GM18951 (cell line): ENCODE data around the gene RMND5B.
"Not testable (repeated sequence)": the region's sequence is repeated elsewhere in the genome, so short reads cannot be mapped to it uniquely, and the experiment has no call there.

Experiments
- POLR2A ChIP-seq: IDR thresholded peaks from 4 replicates; pipeline ENCODE4 v1.6.1; 2011; ENCODE audit warnings: mild to moderate bottlenecking; ENCODE audit not compliant: insufficient read length, insufficient read depth; ENCODE audit errors: extremely low read depth
- in situ Hi-C: fragments of 300-500 bp; cut with MboI; formaldehyde crosslinking; loops from one replicate; pipeline ENCODE4 v1.12.0; 2022; ENCODE audit warnings: low sequenced_read_pairs, mixed read lengths, inconsistent platforms; ENCODE audit not compliant: unreplicated experiment

Gene RMND5B

GRCh38 chr5:178182158-178182876, 51.5 kb downstream of the RMND5B start:
- no peak for TF ChIP-seq POLR2A
- in situ Hi-C loops = no loop called here

DNA sequence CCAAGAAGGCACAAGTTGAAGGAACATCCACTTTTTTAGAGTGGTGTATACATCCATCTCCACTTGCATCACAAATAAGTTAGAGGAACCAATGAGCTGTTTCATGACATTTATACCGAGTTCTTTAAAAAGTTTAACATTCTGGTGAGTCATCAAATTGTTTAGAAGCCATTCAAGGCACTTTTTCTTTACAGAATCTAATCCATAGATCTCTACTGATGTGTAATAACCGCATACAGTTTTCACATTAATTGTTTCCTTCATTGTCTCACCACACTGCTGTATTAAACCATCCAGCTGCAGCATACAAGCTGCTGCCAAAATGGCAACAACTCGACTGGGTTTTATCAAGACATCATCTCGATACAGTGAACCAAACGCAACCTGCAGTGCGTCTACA, 55.6 kb downstream of the RMND5B start:
- in situ Hi-C loops = no loop called here
- no peak for TF ChIP-seq POLR2A

- in situ Hi-C loops = no loop called here
- no peak for TF ChIP-seq POLR2A
Observed at GRCh38 chr5:178187014-178187413, 56.2 kb downstream of the RMND5B start, which contains the start of gene GMCL2. GMCL2 (minus strand) TSS chr5:178187371; CDS start chr5:178187299, 72 bp downstream.

DNA sequence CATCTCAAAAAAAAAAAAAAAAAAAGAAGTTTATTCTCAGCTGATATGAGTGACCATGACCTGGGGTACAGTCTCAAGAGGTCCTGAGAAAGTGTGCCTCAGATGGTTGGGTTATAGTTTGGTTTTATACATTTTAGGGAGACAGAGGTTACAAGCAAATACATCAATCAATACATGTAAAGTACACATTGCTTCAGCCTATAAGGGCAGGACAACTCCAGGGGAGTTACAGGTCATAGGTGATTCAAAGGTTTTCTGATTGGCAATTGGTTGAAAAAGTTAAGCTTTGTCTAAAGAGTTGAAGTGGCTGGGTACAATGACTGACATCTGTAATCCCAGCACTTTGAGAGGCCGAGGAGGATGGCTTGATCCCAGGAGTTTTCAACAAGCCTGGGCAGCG, 58.6 kb downstream of the RMND5B start:
- in situ Hi-C loops = no loop called here
- TF ChIP-seq POLR2A = no peak

DNA sequence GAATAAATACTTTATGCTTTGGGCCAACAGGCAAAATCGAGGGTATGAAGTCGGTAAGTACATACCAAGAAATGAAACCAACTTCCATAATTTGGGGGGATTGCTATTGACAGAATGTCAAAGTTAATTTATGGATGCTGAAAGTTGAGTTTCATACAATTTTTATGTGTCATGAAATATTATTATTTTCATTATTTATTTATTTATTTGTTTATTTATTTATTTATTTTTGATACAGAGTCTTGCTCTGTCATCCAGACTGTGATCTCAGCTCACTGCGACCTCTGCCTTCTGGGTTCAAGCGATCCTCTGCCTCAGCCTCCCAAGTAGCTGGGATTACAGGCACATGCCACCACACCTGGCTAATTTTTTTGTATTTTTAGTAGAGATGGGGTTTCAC, 60.8 kb downstream of the RMND5B start:
- in situ Hi-C loops = no loop called here
- TF ChIP-seq POLR2A = no peak

DNA sequence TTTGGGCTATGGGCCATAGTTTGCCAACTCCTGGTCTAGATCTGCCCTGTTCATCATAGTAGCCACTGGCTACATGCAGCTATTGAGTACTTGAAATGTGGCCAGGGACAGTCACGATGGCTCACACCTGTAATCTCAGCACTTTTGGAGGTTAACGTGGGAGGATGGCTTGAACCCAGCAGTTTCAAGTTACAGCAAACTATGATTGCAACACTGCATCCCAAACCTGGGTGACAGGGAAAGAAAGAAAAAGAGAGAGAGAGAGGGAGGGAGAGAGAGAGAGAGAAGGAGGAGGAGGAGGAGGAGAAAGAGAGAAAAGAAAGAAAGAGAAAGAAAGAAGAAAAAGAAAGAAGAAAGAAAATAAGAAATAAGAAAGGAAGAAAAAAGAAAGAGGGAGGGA, 61.4 kb downstream of the RMND5B start:
- in situ Hi-C loops = no loop called here
- TF ChIP-seq POLR2A = no peak

GRCh38 chr5:178192787-178193186, 62.0 kb downstream of the RMND5B start:
- TF ChIP-seq POLR2A = no peak
- in situ Hi-C loops = no loop called here

- in situ Hi-C loops = no loop called here
Observed at GRCh38 chr5:178193251-178193809, 62.5 kb downstream of the RMND5B start.

DNA sequence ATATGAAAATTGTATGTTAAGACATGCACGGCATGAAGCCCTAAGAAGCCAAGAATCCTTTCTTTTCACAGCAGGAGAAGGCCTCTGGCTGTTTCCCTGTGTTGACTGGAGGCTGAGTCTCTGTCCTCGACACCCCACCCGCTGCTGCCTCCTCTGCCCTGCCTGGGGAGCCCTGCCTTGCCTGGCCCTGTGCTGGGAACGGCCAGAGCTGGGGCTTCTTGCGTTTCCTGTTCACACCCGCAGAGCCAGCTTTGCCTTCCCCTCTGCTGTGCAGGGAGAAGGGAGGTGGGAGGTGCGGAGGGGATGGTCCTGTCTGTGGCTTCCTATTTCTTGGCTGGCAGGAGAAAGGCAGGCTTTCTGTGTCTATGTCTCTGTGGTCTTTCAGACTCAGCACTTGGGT, 63.2 kb downstream of the RMND5B start:
- in situ Hi-C loops = no loop called here
- TF ChIP-seq POLR2A = no peak

More at GRCh38 chr5:178193251-178193809, 62.5 kb downstream of the RMND5B start:
- TF ChIP-seq POLR2A = no peak

DNA sequence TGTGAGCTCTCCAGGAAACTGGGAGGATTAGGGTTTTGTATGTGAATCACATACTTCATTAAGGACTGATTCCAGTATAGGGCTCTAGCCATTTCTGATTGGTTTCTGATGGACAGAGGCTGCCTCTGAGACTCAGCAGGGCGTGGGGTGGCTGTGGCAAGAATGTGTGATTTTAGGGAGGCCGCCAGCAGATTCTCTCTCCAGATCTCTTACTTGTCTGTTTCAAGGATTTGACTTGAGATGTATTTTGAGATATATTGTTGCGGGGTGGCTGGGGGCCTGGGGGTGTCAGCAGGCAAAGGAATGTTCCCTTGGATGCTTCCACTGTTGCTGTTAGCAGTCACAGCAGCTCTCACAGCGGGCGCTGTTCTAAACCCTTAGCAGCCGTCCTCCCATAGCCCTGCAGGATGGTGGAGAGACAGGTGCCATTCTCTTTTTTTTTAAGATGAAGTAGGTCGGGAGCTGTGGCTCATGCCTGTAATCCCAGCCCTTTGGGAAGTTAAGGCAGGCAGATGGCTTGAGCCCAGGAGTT, 65.5 kb downstream of the RMND5B start:
- no peak for TF ChIP-seq POLR2A
- in situ Hi-C loops = no loop called here

GRCh38 chr5:178196986-178197385, 66.2 kb downstream of the RMND5B start:
- in situ Hi-C loops = no loop called here
- no peak for TF ChIP-seq POLR2A

DNA sequence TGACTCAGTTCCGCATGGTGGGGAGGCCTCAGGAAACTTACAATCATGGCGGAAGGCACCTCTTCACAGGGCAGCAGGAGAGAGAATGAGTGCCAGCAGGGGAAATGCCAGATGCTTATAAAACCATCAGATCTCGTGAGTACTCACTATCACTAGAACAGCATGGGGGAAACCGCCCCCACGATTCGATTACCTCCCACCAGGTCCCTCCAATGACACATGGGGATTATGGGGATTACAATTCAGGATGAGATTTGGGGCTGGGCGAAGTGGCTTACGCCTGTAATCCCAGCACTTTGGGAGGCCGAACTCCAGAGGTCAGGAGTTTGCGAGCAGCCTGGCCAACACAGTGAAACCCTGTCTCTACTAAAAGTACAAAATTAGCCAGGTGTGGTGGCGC, 67.3 kb downstream of the RMND5B start:
- in situ Hi-C loops = not testable (repeated sequence)

- in situ Hi-C loops = no loop called here
Observed at GRCh38 chr5:178198706-178199105, 67.9 kb downstream of the RMND5B start.

More at GRCh38 chr5:178198706-178199105, 67.9 kb downstream of the RMND5B start:
- no peak for TF ChIP-seq POLR2A
